H4 (cell line): ENCODE measurements around the gene NOTUM. TPM values are rescaled to one million over a fixed set of nuclear protein-coding genes. Genes with fewer than 3 reads are reported as not detected.
"Not testable (repeated sequence)": the region's sequence is repeated elsewhere in the genome, so short reads cannot be mapped to it uniquely, and the experiment has no call there.

ENCODE experiments used
- DNase-seq: peaks from one replicate; pipeline ENCODE4 v3.0.0-alpha.2; 2015; ENCODE audit warnings: low spot score
- total RNA-seq: library from RNA; depleted of rRNA; stranded (reverse); fragments of >200 nt; shearing (Covaris generic); gene quantifications from 2 replicates; pipeline ENCODE4 v1.2.3, GENCODE V29; 2014

NOTUM gene
- total RNA-seq, 1 experiment from 2014 or later = 0.45 TPM

DNA sequence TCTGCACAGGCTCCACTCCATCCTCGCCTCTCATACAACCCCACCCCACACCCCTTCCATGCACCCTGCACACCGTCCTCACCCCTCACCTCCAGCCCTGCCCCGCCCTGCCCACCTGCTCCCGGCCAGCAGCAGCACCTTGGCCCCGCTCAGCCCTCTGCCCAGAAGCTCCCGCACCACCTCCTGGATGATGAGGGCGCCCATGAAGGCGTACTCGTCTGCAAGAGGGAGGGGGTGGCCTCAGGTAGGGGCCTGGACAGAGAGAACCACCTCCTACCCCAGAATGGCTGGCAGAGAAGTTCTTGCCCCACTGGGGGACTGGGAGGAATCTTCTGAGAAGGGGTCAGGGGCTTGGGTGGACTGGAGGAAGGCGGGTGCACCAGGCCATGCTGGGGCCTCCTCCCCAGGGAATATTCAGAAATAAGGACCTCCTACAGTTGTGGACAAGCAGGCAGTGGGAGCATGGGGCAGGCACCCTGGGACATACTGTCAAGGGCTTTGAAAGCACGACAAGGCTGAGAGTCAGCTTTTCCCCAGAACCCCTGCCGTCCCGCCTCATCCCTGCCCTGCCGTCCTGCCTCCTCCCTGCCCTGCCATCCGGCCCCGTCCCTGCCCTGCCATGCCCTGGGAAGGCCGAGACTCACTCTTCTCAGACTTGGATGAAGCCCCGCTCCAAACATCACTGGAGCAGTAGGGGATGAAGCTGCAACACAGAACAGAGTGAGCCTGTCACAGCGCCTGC lies 3.1 kb downstream of the NOTUM start:
- DNase-seq = no peak

DNA sequence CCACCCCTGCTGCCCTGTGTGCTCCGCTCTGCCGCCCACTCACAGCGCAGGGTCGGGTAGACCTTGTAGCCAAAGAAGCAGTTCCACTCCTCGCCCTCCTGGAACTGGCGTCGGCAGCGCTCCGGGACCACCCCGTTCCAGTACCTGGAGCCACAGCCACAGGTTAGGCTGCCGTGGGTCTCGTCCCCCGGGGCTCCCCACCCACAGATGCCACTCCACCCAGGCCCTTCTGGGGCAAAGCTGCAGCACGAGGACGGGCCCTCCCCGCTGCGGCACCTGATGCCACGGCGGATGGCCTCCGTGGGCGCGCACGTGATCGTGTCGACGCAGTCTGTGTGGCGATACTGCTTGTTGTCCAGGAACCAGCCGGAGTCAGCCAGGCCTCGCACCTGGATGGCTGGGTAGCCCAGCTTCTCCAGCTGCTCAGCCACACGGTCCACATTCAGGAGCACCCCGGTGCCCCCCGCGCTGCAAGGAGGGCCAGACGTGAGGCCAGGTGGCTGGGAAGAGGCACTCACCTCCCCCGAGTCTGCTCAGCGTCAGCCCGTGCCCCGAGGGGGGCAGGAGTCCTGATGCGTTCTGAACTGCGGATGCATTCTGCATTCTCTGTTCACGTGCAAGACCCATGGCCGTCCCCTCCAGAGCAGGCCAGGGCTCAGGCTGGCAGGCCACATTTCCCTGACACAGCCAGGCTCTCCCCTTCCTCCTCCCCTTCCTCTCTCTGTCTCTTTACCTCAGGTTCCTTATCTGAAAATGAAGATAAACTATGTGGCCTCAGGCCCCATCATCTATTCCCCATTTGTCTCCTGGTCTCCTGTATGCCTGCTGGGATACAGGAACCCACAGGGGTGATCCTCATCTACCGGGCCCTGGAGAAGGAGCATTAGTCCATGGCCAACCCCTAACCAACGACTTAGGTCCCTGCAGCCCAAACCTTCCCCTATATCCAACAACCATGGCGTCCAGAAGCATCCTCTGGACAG lies 4.1 kb downstream of the NOTUM start:
- no peak for DNase-seq

DNA sequence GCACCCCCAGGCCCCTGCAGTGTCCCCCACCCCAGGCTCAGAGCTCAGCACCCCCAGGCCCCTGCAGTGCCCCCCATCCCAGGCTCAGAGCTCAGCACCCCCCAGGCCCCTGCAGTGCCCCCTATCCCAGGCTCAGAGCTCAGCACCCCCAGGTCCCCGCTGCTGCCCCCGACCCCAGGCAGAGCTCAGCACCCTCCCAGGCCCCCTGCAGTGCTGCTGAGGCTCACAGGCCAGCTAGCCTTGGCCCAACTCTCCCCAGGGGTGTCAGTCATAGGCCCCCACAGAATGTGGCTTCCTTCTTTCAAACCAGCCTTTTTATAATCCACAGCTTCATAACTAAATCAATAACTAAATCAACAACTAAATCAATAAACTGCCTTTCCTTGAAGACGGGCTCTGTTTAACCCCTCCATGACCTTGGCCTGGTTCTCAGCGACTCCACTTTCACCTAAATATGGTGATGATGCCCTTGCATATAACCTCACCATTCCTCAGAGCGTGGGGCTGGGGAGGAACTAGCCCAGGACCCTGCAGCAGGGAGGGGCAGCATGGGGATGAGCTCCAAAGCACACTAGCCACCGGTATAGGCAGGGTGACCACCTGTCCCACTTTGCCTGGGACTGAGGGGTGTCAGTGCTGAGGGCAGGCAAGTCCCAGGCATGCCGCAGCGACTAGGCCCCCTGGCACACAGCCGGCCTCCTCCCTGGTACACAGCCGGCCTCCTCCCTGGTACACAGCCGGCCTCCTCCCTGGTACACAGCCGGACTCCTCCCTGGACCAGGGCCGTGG lies 5.0 kb downstream of the NOTUM start:
- no peak for DNase-seq

DNA sequence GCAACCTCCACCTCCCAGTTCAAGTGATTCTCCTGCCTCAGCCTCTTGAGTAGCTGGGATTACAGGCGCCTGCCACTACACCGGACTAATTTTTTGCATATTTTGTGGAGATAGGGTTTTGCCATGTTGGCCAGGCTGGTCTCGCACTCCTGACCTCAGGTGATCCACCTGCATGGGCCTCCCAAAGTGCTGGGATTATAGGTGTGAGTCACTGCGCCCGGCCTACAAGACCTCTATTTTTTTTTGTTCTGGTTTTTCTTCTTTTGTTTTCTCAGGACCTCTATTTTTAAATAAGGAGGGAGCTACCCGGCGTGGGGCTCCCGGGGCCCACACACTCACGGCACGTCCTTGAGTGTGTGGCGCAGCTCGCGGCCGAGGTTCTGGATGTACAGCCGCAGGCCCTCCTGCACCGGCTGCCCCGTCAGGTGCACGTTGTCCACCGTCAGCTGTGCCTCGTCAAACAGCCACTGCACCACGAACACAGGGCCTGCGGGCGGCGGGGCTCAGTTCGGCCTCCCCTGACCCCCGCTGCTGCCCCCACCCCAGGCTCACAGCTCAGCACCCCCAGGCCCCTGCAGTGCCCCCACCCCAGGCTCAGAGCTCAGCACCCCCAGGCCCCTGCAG lies 5.8 kb downstream of the NOTUM start:
- DNase-seq = no peak

DNA sequence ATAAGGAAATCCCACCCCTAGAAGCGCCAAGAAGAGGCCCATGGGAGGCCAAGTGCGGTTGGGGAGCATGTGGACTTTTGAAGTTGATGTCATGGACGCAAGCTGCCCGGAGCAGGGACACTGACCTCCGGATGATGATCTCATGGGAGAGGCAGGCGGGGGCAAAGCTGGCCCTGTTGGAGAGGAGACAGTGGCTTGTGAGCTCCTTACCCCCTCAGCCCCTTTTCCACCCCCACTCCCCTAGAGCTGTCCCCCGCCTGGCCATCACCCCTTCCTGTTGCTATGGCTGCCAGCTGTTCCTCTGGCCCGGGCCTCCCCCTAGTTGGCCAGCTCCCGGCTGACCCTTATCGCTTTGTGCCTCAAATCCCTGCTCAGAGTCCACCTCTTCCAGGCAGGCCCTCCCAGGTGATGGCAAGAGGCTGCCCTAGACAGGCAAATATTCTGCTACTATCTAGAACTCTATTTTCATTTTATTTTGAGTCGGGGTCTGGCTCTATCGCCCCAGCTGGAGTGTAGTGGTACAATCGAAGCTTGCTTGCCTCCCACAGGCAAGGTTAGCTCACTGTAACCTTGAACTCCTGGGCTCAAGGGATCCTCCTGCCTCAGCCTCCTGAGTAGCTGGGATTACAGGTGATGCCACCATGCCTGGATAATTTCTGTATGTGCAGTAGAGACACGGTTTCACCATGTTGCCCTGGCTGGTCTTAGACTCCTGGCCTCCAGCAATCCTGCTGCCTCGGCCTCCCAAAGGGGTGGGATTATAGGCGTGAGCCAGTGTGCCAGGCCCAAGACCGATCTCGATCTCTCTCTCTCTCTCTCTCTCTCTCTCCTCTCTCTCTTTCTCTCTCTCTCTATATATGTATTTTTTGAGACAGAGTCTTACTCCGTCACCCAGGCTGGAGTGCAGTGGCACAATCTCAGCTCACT lies 6.6 kb downstream of the NOTUM start:
- DNase-seq = no peak

GRCh38 chr17:81953443-81953842 lies 7.5 kb downstream of the NOTUM start:
- DNase-seq = not testable (repeated sequence)

- no peak for DNase-seq
Observed at GRCh38 chr17:81952792-81953228, 8.2 kb downstream of the NOTUM start.

DNA sequence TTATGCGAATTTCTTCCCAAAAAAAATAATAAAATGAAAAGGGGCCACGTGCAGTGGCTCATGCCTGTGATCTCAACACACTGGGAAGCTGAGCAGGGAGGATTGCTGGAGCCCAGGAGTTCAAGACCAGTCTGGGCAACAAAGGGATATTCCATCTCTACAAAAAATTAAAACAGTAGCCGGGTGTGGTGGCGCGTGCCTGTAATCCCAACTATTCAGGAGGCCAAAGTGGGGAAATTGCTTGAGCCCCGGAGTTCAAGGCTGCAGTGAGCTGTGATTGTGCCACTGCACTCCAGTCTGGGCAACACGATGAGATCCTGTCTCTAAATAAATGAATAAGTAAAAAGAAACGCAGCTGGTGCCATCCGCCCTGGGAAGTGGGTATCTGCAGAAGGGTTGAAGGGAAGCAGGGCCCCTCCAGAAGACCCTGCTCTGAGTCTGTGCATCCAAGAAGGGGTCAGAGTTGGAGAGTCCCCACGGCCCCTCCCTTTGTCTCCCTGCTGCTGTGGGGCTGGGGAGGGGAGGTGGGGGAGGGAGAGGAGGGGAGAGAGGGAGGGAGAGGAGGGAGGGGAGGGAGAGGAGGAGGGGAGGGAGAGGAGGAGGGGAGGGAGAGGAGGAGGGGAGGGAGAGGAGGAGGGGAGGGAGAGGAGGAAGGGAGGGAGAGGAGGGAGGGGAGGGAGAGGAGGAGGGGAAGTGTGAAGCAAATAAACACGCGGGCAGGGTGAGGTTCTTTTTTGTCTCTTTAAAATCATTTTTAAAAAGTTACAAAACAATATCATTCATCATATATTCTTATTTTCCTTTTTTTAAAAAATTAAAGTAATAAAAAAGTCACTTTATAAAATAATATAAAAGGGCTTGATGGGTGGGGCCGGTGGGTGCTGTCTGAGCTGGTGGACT lies 9.0 kb downstream of the NOTUM start:
- DNase-seq = no peak

DNA sequence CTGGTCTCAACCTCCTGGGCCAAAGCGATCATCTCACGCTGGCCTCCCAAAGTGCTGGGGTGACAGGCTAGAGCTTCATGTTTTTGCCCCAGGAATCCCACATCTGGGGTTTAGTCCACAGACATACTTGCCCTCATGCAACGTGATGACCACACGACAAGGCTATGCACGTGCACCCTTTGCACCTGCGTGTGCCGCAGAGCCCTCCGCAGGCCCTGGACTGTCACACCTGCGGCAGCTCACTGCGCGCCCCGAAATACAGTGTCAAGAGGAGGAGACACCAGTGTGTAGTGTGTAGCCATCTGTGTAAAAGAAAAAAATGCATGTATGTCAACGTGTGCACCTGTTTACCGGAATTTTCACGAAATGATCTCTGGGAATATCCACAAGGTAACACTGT lies 10.5 kb downstream of the NOTUM start:
- no peak for DNase-seq

DNA sequence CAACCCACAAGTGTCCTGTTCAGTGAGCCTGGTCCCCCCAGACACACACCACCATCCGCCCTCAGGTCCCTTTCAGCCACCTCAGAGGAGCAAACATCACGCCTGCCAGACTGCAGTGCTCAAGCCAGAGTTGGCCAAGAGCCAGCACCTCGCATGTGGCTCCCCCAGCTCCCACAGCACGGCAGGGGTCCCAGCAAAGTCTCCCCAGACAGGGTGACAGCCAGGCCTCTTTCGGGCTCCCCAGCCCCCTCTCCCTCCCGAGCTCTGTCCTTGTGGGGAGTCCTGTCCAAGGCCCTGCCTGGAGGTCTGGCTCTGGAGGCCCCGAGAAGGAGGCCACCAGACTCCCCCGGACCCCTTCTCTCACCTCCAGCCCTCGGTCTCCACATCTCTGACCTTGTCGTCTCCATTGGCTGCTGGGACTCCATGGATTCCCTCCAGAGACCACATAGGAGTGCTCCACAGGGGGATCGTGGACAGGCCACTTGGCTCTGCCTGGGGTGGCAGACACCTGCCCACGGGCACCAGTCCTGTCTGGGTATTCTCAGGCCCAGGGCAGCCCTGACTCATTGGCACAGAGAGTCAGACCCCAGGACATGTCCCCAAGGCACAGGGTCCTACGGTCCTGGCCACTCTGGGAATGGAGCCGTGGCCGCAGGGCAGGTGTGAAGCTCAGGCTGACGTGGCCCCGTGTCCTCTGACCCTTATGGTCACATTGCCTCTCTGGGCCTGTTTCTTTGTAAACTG lies 12.2 kb downstream of the NOTUM start:
- no peak for DNase-seq

DNA sequence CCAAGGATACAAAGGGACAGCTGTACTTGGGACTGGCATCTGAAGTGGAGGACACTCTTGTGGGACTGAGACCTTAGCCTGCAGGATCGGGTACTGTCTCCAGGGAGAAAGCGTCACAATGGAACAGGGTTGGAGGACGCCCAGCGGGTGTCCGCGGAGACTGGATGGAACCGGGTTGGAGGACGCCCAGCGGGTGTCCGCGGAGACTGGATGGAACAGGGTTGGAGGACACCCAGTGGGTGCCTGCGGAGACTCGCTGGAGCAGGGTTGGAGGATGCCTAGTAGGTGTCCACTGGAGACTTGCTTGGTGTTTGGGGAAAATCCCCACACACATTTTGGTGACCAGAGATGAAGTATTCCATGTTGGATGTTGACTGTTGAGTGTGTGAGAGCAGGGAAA lies 13.8 kb downstream of the NOTUM start, which contains the start of gene MYADML2:
MYADML2 (minus strand) TSS at position 45 of the 400 bp plus-strand sequence. CDS start 5,492 bp downstream, outside the sequence.
- no peak for DNase-seq

GRCh38 chr17:81944858-81945257 lies 16.1 kb downstream of the NOTUM start:
- DNase-seq = no peak

DNA sequence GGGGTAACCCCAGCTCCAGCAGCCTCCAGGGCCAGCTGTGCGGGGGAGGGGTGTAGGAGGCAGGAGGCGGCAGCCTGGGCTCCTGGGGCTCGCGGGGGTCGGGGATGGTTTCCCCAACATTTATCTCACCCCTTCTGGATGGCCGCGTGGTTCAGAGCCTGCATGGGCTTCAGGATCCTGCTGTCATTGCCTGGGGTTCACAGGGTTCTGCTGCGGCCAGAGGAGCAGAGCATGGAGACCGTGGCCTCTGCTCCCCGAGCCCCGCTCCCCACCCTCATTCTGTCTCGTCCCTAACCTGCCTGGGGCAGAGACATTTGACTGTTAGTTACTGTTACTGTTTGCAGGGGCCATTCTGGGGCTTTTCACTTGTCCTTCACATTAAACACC lies 18.8 kb downstream of the NOTUM start:
- DNase-seq = no peak

- DNase-seq = no peak
Observed at GRCh38 chr17:81941484-81942166, 19.4 kb downstream of the NOTUM start.

GRCh38 chr17:81940538-81941483 lies 20.2 kb downstream of the NOTUM start:
- DNase-seq = no peak

DNA sequence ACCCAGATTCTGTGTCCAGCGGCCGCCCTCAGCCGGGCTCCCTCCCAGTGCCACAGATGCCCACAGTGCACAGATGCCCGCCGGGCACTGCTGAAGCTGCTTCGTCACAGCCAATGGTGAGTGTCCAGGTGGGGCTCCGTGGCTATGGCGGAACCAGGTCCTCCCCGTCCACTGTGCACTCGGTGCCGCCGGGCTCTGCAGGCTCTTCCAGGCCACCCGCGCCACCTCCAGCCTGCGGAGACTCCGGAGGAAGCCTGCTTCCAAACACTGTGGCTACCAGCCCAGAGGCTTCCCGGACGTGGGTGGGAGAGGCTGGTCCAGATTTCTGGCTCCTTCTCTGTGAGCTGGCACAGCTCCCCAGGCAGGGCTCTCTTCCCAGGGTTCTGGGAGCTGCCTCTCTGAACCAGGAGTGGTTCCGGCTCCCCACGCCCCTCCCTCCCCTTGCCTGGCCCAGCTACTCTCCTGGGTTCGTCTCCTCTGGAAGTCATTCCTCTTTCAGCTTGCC lies 21.1 kb downstream of the NOTUM start:
- no peak for DNase-seq

GRCh38 chr17:81939218-81939617 lies 21.8 kb downstream of the NOTUM start:
- no peak for DNase-seq
